ENCODE data around the gene IQCH. TPM values are rescaled to one million over a fixed set of nuclear protein-coding genes. Genes with fewer than 3 reads are reported as not detected.
"Not testable (repeated sequence)": the region's sequence is repeated elsewhere in the genome, so short reads cannot be mapped to it uniquely, and the experiment has no call there.

Gene IQCH
- total RNA-seq, 1 experiment from 2014 or later = 2.2 TPM

GRCh38 chr15:67259379-67259778 is 4.8 kb downstream of the IQCH start:
- Histone ChIP-seq H3K36me3 (replicated peaks; ENCODE audit: control insufficient read depth, insufficient read depth, low read length) (no peaks in the 10 kb centered on the region), H3K27me3 (ENCODE audit: control insufficient read depth, insufficient read depth, low read length) (no peaks in the 10 kb centered on the region), H3K4me3 (ENCODE audit: insufficient read depth, low read depth, low read length) (no peak overlapping the region)
- DNase-seq = no peak

DNA sequence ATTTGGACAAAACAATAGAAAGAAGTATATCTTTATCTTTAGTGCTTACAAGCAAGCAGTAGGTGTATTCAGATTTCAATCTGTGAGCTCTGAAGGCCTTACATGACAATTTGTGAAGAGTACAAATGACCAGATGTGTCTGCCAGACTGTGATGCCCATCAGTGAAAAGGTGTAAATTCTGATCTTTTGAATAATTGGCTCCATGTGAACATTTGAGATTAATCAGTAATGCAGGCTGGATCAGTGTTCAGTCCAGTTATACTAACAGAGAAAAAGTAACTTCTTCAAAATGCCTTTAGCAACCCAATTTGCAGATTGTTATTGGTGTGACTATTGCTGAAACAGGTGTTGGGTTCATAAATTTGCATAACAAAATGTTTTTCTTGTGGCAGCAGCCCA is 5.2 kb downstream of the IQCH start:
- Histone ChIP-seq H3K36me3 (replicated peaks; ENCODE audit: control insufficient read depth, insufficient read depth, low read length) (no peaks in the 10 kb centered on the region), H3K4me3 (ENCODE audit: insufficient read depth, low read depth, low read length) (no peak overlapping the region), H3K27me3 (ENCODE audit: control insufficient read depth, insufficient read depth, low read length) (no peaks in the 10 kb centered on the region)
- DNase-seq = no peak

GRCh38 chr15:67266870-67267269 is 12.3 kb downstream of the IQCH start:
- Histone ChIP-seq H3K27me3 (ENCODE audit: control insufficient read depth, insufficient read depth, low read length) (no peaks in the 10 kb centered on the region), H3K4me3 (ENCODE audit: insufficient read depth, low read depth, low read length) (no peak overlapping the region), H3K36me3 (replicated peaks; ENCODE audit: control insufficient read depth, insufficient read depth, low read length) (no peaks in the 10 kb centered on the region)
- no peak for DNase-seq

DNA sequence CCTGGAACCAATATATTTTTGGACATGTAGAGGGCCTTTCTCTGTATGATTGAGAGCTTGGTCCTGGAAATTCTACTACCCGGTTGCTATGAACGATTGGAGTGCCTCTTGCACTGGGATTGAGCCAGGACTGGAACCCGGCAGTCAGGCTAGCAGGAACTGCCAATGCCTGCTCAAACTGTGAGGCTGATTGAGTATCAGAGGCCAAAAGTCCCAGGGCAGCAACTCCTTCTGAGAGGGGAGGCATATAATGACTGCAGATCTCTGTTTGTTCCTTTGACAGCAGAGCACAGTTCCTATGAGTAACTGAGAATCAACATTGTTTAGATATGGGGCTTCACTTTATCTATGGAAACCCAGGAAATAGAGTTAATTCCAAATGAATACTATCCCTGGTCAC is 12.9 kb downstream of the IQCH start:
- Histone ChIP-seq H3K27me3 (ENCODE audit: control insufficient read depth, insufficient read depth, low read length) (no peaks in the 10 kb centered on the region), H3K4me3 (ENCODE audit: insufficient read depth, low read depth, low read length) (no peak overlapping the region), H3K36me3 (replicated peaks; ENCODE audit: control insufficient read depth, insufficient read depth, low read length) (no peaks in the 10 kb centered on the region)
- no peak for DNase-seq

GRCh38 chr15:67267951-67268941 is 13.7 kb downstream of the IQCH start:
- no peak for DNase-seq
- no peaks in the 10 kb centered on the region for H3K36me3 ChIP-seq (replicated peaks; ENCODE audit: control insufficient read depth, insufficient read depth, low read length)
- no peaks in the 10 kb centered on the region for H3K27me3 ChIP-seq (ENCODE audit: control insufficient read depth, insufficient read depth, low read length)
- H3K4me3 ChIP-seq (ENCODE audit: insufficient read depth, low read depth, low read length) = no peak overlapping the region

DNA sequence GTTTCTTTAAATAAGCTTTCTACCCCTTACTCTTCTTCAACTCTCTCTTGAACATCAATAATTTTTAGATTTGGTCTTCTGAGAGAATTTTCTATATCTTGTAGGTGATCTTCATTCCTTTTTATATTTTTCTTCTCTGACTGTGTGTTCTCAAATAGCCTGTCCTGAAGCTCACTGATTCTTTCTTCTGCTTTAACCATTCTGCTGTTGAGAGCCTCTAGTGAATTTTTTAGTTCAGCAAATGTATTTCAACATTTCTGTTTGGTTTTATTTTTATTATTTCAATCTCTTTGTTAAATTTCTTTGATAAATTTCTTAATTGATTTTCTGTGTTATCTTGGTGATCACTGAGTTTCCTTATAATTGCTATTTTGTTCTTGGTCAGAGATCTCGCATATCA is 19.6 kb downstream of the IQCH start:
- no peak overlapping the region for H3K4me3 ChIP-seq (ENCODE audit: insufficient read depth, low read depth, low read length)
- H3K36me3 ChIP-seq (replicated peaks; ENCODE audit: control insufficient read depth, insufficient read depth, low read length) = no peaks in the 10 kb centered on the region
- no peaks in the 10 kb centered on the region for H3K27me3 ChIP-seq (ENCODE audit: control insufficient read depth, insufficient read depth, low read length)
- DNase-seq = no peak

DNA sequence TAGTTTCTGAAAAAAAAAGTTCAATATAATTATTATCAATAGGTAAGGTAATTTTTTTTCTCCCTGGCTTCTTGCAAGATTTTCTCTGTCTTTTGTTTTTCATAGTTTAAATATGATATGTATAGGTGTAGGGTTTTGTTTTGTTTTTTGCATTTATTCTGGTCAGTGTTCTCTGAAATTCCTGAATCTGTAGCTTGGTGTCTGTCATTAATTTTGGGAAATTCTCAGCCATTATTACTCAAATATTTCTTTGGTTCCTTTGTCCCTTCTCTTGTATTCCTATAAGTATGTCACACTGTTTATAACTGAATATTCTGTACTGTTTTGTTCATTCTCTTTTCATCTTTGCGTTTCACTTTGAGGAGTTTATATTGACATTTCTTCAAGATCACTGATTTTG is 22.1 kb downstream of the IQCH start:
- no peaks in the 10 kb centered on the region for H3K27me3 ChIP-seq (ENCODE audit: control insufficient read depth, insufficient read depth, low read length)
- no peak for DNase-seq
- H3K36me3 ChIP-seq (replicated peaks; ENCODE audit: control insufficient read depth, insufficient read depth, low read length) = no peaks in the 10 kb centered on the region
- H3K4me3 ChIP-seq (ENCODE audit: insufficient read depth, low read depth, low read length) = no peak overlapping the region

- Histone ChIP-seq H3K27me3 (ENCODE audit: control insufficient read depth, insufficient read depth, low read length) (no peaks in the 10 kb centered on the region), H3K4me3 (ENCODE audit: insufficient read depth, low read depth, low read length) (no peak overlapping the region), H3K36me3 (replicated peaks; ENCODE audit: control insufficient read depth, insufficient read depth, low read length) (no peaks in the 10 kb centered on the region)
- no peak for DNase-seq
Observed at GRCh38 chr15:67280217-67280616, 25.6 kb downstream of the IQCH start.

- Histone ChIP-seq H3K36me3 (replicated peaks; ENCODE audit: control insufficient read depth, insufficient read depth, low read length) (no peaks in the 10 kb centered on the region), H3K4me3 (ENCODE audit: insufficient read depth, low read depth, low read length) (no peak overlapping the region), H3K27me3 (ENCODE audit: control insufficient read depth, insufficient read depth, low read length) (no peaks in the 10 kb centered on the region)
- no peak for DNase-seq
Observed at GRCh38 chr15:67281714-67282113, 27.1 kb downstream of the IQCH start.

- H3K4me3 ChIP-seq (ENCODE audit: insufficient read depth, low read depth, low read length); H3K36me3 ChIP-seq (replicated peaks; ENCODE audit: control insufficient read depth, insufficient read depth, low read length); H3K27me3 ChIP-seq (ENCODE audit: control insufficient read depth, insufficient read depth, low read length); DNase-seq: not testable (repeated sequence)
Observed at GRCh38 chr15:67285625-67286024, 31.0 kb downstream of the IQCH start.

DNA sequence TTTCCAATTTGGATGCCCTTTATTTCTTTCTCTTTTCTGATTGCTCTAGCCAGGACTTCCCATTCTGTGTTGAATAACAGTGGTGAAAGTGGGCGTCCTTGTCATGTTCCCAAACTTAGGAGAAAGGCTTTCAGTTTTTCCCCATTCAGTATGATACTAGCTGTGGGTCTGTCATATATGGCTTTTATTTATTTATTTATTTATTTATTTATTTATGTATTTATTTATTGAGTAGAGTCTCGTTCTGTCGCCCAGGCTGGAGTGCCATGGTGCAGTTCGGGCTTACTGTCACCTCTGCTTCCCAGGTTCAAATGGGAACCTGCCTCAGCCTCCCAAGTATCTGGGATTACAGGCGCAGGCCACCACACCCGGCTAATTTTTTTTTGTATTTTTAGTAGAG is 31.8 kb downstream of the IQCH start:
- DNase-seq; H3K27me3 ChIP-seq (ENCODE audit: control insufficient read depth, insufficient read depth, low read length); H3K36me3 ChIP-seq (replicated peaks; ENCODE audit: control insufficient read depth, insufficient read depth, low read length); H3K4me3 ChIP-seq (ENCODE audit: insufficient read depth, low read depth, low read length): not testable (repeated sequence)

DNA sequence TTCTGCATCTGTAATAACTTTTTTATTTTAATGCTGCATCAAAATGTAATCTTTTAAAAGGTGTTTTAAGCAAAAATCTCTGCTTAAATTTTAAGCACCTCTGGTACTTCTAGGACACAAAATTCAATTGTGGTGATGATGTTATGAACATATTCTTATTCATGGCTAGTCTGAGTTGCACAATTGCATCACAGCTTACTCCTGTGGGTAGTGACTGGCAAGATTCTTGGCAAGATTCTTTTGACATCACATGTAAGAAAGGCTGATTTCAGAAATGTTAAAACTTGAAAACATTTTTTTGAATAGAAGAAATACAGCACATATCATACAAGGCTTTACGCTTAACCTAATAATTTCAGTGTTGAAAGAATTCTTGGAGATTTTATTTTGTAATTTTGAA is 35.7 kb downstream of the IQCH start:
- no peak for DNase-seq
- Histone ChIP-seq H3K4me3 (ENCODE audit: insufficient read depth, low read depth, low read length) (no peak overlapping the region), H3K27me3 (ENCODE audit: control insufficient read depth, insufficient read depth, low read length) (no peaks in the 10 kb centered on the region), H3K36me3 (replicated peaks; ENCODE audit: control insufficient read depth, insufficient read depth, low read length) (no peaks in the 10 kb centered on the region)

- Histone ChIP-seq H3K36me3 (replicated peaks; ENCODE audit: control insufficient read depth, insufficient read depth, low read length) (no peaks in the 10 kb centered on the region), H3K27me3 (ENCODE audit: control insufficient read depth, insufficient read depth, low read length) (no peaks in the 10 kb centered on the region), H3K4me3 (ENCODE audit: insufficient read depth, low read depth, low read length) (no peak overlapping the region)
- DNase-seq = peak; percentile 14
Observed at GRCh38 chr15:67296188-67296587, 41.6 kb downstream of the IQCH start.

DNA sequence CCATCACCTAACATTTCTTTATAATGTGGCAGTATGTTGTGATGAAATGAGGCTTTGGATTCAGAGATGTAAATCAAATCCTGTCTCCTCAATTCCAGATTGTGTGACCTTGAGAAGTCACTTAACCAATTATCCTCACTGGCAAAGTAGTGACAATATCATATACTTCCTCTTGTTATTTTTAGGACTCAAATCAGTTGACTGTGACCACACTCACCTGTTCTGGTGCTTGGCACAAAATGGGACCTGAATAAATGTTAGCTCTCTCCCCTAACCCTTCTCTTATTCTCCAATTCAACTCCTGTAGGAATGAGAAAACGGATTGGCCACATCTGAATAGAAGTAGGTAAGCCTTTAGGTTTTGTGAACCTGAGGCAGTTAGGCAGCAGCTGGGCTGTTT is 42.1 kb downstream of the IQCH start:
- Histone ChIP-seq H3K4me3 (ENCODE audit: insufficient read depth, low read depth, low read length) (no peak overlapping the region), H3K27me3 (ENCODE audit: control insufficient read depth, insufficient read depth, low read length) (no peaks in the 10 kb centered on the region), H3K36me3 (replicated peaks; ENCODE audit: control insufficient read depth, insufficient read depth, low read length) (no peaks in the 10 kb centered on the region)
- DNase-seq = no peak

DNA sequence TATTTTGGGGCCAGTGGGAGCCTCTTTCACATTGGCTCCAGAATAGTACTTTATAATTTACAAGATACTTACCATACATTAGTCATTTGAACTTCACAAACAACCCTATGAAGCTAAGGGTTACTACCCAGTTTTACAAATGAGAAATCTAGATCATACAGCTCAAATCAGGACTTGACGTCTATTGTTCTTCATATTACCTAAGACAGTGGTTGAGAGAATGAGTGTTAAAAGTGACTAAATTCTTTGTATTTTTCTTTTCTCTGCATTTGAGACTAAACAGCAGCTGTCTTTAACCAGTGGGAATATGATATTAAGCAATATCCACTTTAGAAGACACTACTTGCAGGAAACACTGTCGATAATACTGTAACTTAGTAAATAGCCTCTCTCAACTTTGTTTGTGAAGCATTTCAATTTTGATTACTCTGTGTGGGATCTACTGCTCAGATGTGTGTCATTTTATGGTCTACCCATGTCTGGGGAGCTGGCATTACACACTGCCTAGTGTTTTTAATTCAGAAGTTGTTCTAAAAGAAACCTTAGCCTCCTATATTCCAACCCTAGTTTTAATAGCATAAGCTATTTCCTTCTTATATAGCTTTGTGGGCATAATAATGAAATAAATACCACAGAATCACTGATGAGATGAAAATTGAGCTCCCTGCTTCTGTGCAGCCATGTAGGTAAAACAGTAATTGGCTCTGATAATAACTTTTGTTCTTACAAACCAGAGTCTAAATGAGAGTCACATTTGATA is 45.9 kb downstream of the IQCH start:
- Histone ChIP-seq H3K36me3 (replicated peaks; ENCODE audit: control insufficient read depth, insufficient read depth, low read length) (no peaks in the 10 kb centered on the region), H3K27me3 (ENCODE audit: control insufficient read depth, insufficient read depth, low read length) (no peaks in the 10 kb centered on the region), H3K4me3 (ENCODE audit: insufficient read depth, low read depth, low read length) (no peak overlapping the region)
- DNase-seq = no peak

All from H7 (cell line).